HepG2 (cell line): ENCODE results near the gene HMGN1. TPM values are rescaled to one million over a fixed set of nuclear protein-coding genes. Genes with fewer than 3 reads are reported as not detected.
A peak's percentile ranks its signal among the peaks of the same experiment; 100 is the strongest.

Source experiments
- AGO2 ChIP-seq: fragments of 200-400 bp; formaldehyde crosslinking; optimal IDR thresholded peaks from 2 replicates; pipeline ENCODE3; 2017; ENCODE audit warnings: mild to moderate bottlenecking, low read depth, low read length, moderate library complexity
- EHMT2 ChIP-seq: fragments of 200-600 bp; sonication (generic); IDR thresholded peaks from 2 replicates; pipeline ENCODE4 v1.7.0; 2017; ENCODE audit warnings: antibody characterized with exemption, low read depth, low read length, borderline replicate concordance
- FOXO1 ChIP-seq: sonication (generic); formaldehyde crosslinking; IDR thresholded peaks from 2 replicates; pipeline ENCODE4 v1.4.0; 2020; ENCODE audit warnings: missing genetic modification reagents
- FOXP4 ChIP-seq: sonication (generic); formaldehyde crosslinking; IDR thresholded peaks from 2 replicates; pipeline ENCODE4 v1.4.0; 2020; ENCODE audit warnings: missing genetic modification reagents
- HMG20A ChIP-seq: IDR thresholded peaks from 2 replicates; pipeline ENCODE4 v1.6.1; 2016; ENCODE audit warnings: borderline replicate concordance
- IRF9 ChIP-seq: sonication (generic); formaldehyde crosslinking; IDR thresholded peaks from 2 replicates; pipeline ENCODE4 v1.8.0; 2022; ENCODE audit warnings: missing genetic modification reagents, mild to moderate bottlenecking, borderline replicate concordance
- KDM5A ChIP-seq: fragments of 200-600 bp; sonication (generic); IDR thresholded peaks from 2 replicates; pipeline ENCODE4 v1.7.0; 2018; ENCODE audit warnings: antibody characterized with exemption, mild to moderate bottlenecking, low read length, borderline replicate concordance
- MEIS2 ChIP-seq: sonication (generic); formaldehyde crosslinking; IDR thresholded peaks from 2 replicates; pipeline ENCODE4 v1.9.0; 2021; ENCODE audit warnings: mild to moderate bottlenecking, missing genetic modification reagents
- MXD4 ChIP-seq: IDR thresholded peaks from 2 replicates; pipeline ENCODE4 v1.6.1; 2016; ENCODE audit warnings: mild to moderate bottlenecking, missing biosample characterization, missing genetic modification reagents
- MYPOP ChIP-seq: sonication (generic); formaldehyde crosslinking; IDR thresholded peaks from 2 replicates; pipeline ENCODE4 v1.8.1; 2023; ENCODE audit warnings: mild to moderate bottlenecking, moderate library complexity, missing genetic modification reagents
- RFXAP ChIP-seq: sonication (generic); formaldehyde crosslinking; IDR thresholded peaks from 2 replicates; pipeline ENCODE4 v1.4.0; 2020; ENCODE audit warnings: missing genetic modification reagents, borderline replicate concordance
- SYNCRIP ChIP-seq: fragments of 200-400 bp; formaldehyde crosslinking; IDR thresholded peaks from 2 replicates; pipeline ENCODE4 v1.6.1; 2018; ENCODE audit warnings: mild to moderate bottlenecking, low read depth, low read length; ENCODE audit not compliant: insufficient read depth
- ZBED4 ChIP-seq: sonication (generic); formaldehyde crosslinking; IDR thresholded peaks from 2 replicates; pipeline ENCODE4 v1.4.0; 2020; ENCODE audit warnings: missing genetic modification reagents, borderline replicate concordance
- ZNF343 ChIP-seq: sonication (generic); formaldehyde crosslinking; IDR thresholded peaks from 2 replicates; pipeline ENCODE4 v1.4.0; 2020; ENCODE audit warnings: mild to moderate bottlenecking, missing genetic modification reagents
- polyA plus RNA-seq, 8 experiments: library from polyadenylated mRNA; depleted of rRNA in 3 of 8; stranded (reverse) in 7 of 8; unstranded in 1 of 8; fragments of >200 nt; fragmentation: Illumina TruSeq in 4 of 8; extraction: Trizol in 4 of 8; gene quantifications; 2 replicates each; pipeline versions ENCODE4 v1.2.1 to v1.2.3, GENCODE V29; 2011 to 2016; ENCODE audit warnings: low read depth in 4 of 8, missing spikeins in 1 of 8, mixed read lengths in 1 of 8; ENCODE audit not compliant: insufficient read depth in 1 of 8
- total RNA-seq, 5 experiments: library from RNA; depleted of rRNA; stranded (reverse); fragments of >200 nt; fragmentation: Illumina TruSeq; extraction: Trizol; gene quantifications; 2 replicates each; pipeline ENCODE4 v1.2.3, GENCODE V29; 2016; ENCODE audit warnings: low read depth in 1 of 5
- TF ChIP-seq, protein P1 (sequence below): IDR thresholded peaks from 2 replicates; pipeline ENCODE4 v1.6.1; 2018; ENCODE audit warnings: missing genetic modification reagents, mild to moderate bottlenecking, missing compliant biosample characterization
- TF ChIP-seq, protein P2 (sequence below): sonication (generic); formaldehyde crosslinking; IDR thresholded peaks from 2 replicates; pipeline ENCODE4 v1.4.0; 2020; ENCODE audit warnings: mild to moderate bottlenecking, missing genetic modification reagents

Gene HMGN1
- total and polyA plus RNA-seq, 2 of the 13 experiments (the other 11 are each of a cell fraction or from before 2014, with no cell fraction given) = 104 to 286 TPM

DNA sequence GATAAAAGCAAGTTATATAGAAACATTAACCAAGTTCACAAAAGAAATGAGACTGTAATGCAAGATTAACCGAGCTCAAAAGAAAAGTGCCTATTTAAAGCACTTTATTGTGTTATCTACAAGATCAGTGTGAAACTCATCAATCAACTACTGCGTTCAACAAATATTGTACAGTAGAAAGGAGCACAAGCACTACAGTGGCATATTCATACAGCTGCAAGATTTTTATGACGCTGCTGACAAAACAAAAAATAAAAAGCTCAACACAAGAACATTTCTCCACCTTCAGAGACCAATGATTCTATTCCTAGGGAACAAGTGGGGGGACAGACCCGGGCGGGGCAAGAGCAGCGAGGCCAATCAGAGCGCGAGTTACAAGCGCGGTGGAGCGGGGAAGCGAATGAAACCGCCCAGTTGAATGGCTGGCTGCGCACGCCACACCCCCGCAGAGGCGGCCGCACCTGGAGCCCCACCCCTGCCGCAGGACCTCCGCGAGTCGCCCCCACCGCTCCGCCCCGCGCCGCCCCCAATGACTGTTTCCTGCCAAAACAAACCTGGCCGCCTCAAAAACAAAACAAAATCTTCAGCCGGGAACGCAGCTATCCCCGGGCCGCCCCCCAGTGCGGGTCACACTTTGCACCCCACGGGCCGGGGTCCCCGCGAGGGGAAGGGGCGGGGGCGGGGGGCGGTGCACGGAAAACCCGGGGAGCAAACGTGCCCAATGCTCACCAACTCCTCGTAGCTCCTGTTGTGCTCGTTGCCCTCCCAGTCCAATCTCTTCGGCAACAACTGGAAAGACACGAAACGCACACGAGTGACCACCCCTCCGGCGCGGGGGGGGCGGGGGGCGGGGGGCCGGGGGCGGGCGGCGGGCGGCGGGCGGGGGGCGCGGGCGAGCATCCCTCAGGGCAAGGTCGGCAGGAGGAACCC is 36.5 kb downstream of the HMGN1 start (continued):
- TF ChIP-seq IRF9 (CRISPR knock-in tag) = no peak
- no peak for TF ChIP-seq MXD4 (CRISPR knock-in tag)
- TF ChIP-seq, protein P1, sequence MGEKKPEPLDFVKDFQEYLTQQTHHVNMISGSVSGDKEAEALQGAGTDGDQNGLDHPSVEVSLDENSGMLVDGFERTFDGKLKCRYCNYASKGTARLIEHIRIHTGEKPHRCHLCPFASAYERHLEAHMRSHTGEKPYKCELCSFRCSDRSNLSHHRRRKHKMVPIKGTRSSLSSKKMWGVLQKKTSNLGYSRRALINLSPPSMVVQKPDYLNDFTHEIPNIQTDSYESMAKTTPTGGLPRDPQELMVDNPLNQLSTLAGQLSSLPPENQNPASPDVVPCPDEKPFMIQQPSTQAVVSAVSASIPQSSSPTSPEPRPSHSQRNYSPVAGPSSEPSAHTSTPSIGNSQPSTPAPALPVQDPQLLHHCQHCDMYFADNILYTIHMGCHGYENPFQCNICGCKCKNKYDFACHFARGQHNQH (CRISPR knock-in tag) = no peak
- TF ChIP-seq ZBED4 (CRISPR knock-in tag) = no peak
- no peak for TF ChIP-seq AGO2
- TF ChIP-seq MEIS2 (CRISPR knock-in tag) = no peak
- TF ChIP-seq KDM5A = peak; percentile 77
- TF ChIP-seq HMG20A = no peak
- peak; percentile 61 for TF ChIP-seq FOXP4 (CRISPR knock-in tag)
- no peak for TF ChIP-seq ZNF343
- no peak for TF ChIP-seq MYPOP (CRISPR knock-in tag)
- TF ChIP-seq RFXAP (CRISPR knock-in tag) = peak; percentile 72
- TF ChIP-seq, protein P2, sequence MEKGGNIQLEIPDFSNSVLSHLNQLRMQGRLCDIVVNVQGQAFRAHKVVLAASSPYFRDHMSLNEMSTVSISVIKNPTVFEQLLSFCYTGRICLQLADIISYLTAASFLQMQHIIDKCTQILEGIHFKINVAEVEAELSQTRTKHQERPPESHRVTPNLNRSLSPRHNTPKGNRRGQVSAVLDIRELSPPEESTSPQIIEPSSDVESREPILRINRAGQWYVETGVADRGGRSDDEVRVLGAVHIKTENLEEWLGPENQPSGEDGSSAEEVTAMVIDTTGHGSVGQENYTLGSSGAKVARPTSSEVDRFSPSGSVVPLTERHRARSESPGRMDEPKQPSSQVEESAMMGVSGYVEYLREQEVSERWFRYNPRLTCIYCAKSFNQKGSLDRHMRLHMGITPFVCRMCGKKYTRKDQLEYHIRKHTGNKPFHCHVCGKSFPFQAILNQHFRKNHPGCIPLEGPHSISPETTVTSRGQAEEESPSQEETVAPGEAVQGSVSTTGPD (CRISPR knock-in tag) = no peak
- TF ChIP-seq FOXO1 (CRISPR knock-in tag) = 0 out of 2 replicates have a peak, but pooled peaks have one; percentile 7
- TF ChIP-seq SYNCRIP = no peak
- no peak for TF ChIP-seq EHMT2
